Neuronal stem cell (in vitro differentiated cells): Measurements from ENCODE around the gene NAA60.

ENCODE experiments used
- DNase-seq: peaks from one replicate; pipeline ENCODE4 v3.0.0-alpha.2; 2013; ENCODE audit warnings: low spot score
- H2AFZ ChIP-seq: one replicate; pipeline ENCODE4 v1.6.1; 2013; ENCODE audit warnings: mild to moderate bottlenecking, low read length, inconsistent platforms
- H2AK5ac ChIP-seq: 2 replicates; pipeline ENCODE4 v1.6.1; 2013; ENCODE audit warnings: low read depth, mild to moderate bottlenecking, inconsistent platforms, low read length, moderate library complexity, mixed read lengths
- H2BK120ac ChIP-seq: 2 replicates; pipeline ENCODE4 v1.6.1; 2013; ENCODE audit warnings: low read depth, mild to moderate bottlenecking, inconsistent platforms, low read length, moderate library complexity, mixed read lengths
- H2BK12ac ChIP-seq: one replicate; pipeline ENCODE4 v1.6.1; 2013; ENCODE audit warnings: low read length, inconsistent platforms
- H2BK15ac ChIP-seq: 2 replicates; pipeline ENCODE4 v1.6.1; 2013; ENCODE audit warnings: mild to moderate bottlenecking, low read length, inconsistent platforms, mixed read lengths
- H2BK5ac ChIP-seq: one replicate; pipeline ENCODE4 v1.6.1; 2013; ENCODE audit warnings: inconsistent platforms, mild to moderate bottlenecking, low read length, moderate library complexity
- H3K14ac ChIP-seq: one replicate; pipeline ENCODE4 v1.6.1; 2013; ENCODE audit warnings: low read length, inconsistent platforms
- H3K18ac ChIP-seq: 2 replicates; pipeline ENCODE4 v1.6.1; 2013; ENCODE audit warnings: low read length, inconsistent platforms
- H3K23ac ChIP-seq: 2 replicates; pipeline ENCODE4 v1.6.1; 2013; ENCODE audit warnings: low read depth, mild to moderate bottlenecking, mixed read lengths, low read length, inconsistent platforms; ENCODE audit not compliant: poor library complexity
- H3K27ac ChIP-seq: replicated peaks from 3 replicates; pipeline ENCODE4 v1.5.1; 2013; ENCODE audit warnings: low read length, inconsistent platforms
- H3K27me3 ChIP-seq, 3 experiments: 2 replicates each; pipeline ENCODE4 v1.6.1; 2013; ENCODE audit warnings: low read length in 3 of 3, mild to moderate bottlenecking in 2 of 3, inconsistent platforms in 1 of 3, low read depth in 1 of 3, mixed read lengths in 1 of 3, moderate library complexity in 1 of 3; ENCODE audit not compliant: control insufficient read depth in 3 of 3, insufficient read depth in 3 of 3
- H3K36me3 ChIP-seq, 2 donors: replicated peaks in 1 of 2; 2 replicates each; pipeline ENCODE4 v1.6.1; 2013; ENCODE audit warnings: low read length in 2 of 2; ENCODE audit not compliant: control insufficient read depth in 2 of 2, insufficient read depth in 2 of 2
- H3K4ac ChIP-seq: 2 replicates; pipeline ENCODE4 v1.6.1; 2013; ENCODE audit warnings: inconsistent platforms, mild to moderate bottlenecking, low read length, moderate library complexity
- H3K4me1 ChIP-seq, 2 donors: 1 replicate in 1 of 2; 2 replicates in 1 of 2; pipeline ENCODE4 v1.6.1; 2013; ENCODE audit warnings: low read length in 2 of 2, low read depth in 1 of 2; ENCODE audit not compliant: control insufficient read depth in 2 of 2, insufficient read depth in 1 of 2
- H3K4me2 ChIP-seq: one replicate; pipeline ENCODE4 v1.6.1; 2013; ENCODE audit warnings: mild to moderate bottlenecking, low read length, inconsistent platforms; ENCODE audit not compliant: insufficient read depth, poor library complexity, severe bottlenecking
- H3K4me3 ChIP-seq, 2 donors: 2 replicates each; pipeline ENCODE4 v1.5.1; 2013; ENCODE audit warnings: low read length in 2 of 2, mild to moderate bottlenecking in 2 of 2, inconsistent platforms in 1 of 2, moderate library complexity in 1 of 2
- H3K79me1 ChIP-seq: one replicate; pipeline ENCODE4 v1.6.1; 2013; ENCODE audit warnings: low read depth, mild to moderate bottlenecking, inconsistent platforms, low read length, moderate library complexity
- H3K9ac ChIP-seq: one replicate; pipeline ENCODE4 v1.6.1; 2013; ENCODE audit warnings: mild to moderate bottlenecking, low read depth, low read length, inconsistent platforms; ENCODE audit not compliant: poor library complexity
- H3K9me3 ChIP-seq, 2 donors: replicated peaks in 1 of 2; 2 replicates each; pipeline versions ENCODE3 to v1.6.1; 2013; ENCODE audit warnings: low read length in 2 of 2, mild to moderate bottlenecking in 2 of 2, inconsistent platforms in 1 of 2, low read depth in 1 of 2, mixed read lengths in 1 of 2, moderate library complexity in 1 of 2; ENCODE audit not compliant: control insufficient read depth in 2 of 2, insufficient read depth in 1 of 2
- H4K8ac ChIP-seq: one replicate; pipeline ENCODE4 v1.6.1; 2013; ENCODE audit warnings: low read depth, mild to moderate bottlenecking, inconsistent platforms, low read length, moderate library complexity
- H4K91ac ChIP-seq: one replicate; pipeline ENCODE4 v1.6.1; 2013; ENCODE audit warnings: low read length, low read depth, mild to moderate bottlenecking, inconsistent platforms; ENCODE audit not compliant: poor library complexity
- WGBS, 2 donors: extraction: QIAGEN DNeasy Blood & Tissue Kit; methylation state at CpG; one replicate each; pipeline ENCODE4 v1.1.7; 2013; ENCODE audit warnings: missing lambda C conversion rate in 2 of 2, mixed read lengths in 1 of 2; ENCODE audit not compliant: insufficient read length in 2 of 2, insufficient replicate concordance in 1 of 2; ENCODE audit errors: extremely low coverage in 2 of 2; 5-methylcytosine and 5-hydroxymethylcytosine counted together

Gene NAA60

DNA sequence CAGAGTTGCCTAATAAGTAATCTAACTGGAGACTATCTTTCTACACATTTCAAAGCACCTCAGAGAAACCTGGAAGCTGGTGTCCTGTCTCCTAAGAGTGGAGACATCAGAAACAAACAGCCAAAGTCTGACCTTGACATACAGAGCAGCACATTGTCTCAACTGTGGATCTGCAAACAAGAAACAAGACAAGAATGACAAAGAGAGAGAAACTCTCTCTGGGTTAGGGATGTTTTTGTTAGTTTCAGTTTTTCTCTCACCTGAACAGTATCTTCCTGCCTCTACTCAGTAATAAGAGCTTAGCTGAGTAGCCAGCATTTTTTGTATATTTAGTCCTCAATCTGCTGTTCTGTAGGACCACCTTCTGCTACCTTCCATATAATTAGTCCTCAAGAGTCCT is 9.1 kb upstream of the NAA60 start:
- no peak overlapping the region for H2BK5ac ChIP-seq
- H3K4me3 ChIP-seq = no peak overlapping the region
- no peak overlapping the region for H2BK120ac ChIP-seq
- no peak for DNase-seq
- no peaks in the 10 kb centered on the region for H3K79me1 ChIP-seq
- H3K9ac ChIP-seq = no peak overlapping the region
- H3K23ac ChIP-seq = no peak overlapping the region
- peaks cover 0 to 5% of the 10 kb centered on the region in 2 donors for H3K9me3 ChIP-seq
- H3K18ac ChIP-seq = no peak overlapping the region
- no peaks in the 10 kb centered on the region for H3K4me1 ChIP-seq
- H2BK15ac ChIP-seq = no peak overlapping the region
- H3K14ac ChIP-seq = no peak overlapping the region
- no peak overlapping the region for H4K91ac ChIP-seq
- H3K4me2 ChIP-seq = no peak overlapping the region
- H3K36me3 ChIP-seq = peaks cover 0 to 30% of the 10 kb centered on the region in 2 donors
- no peaks in the 10 kb centered on the region for H3K27me3 ChIP-seq
- H2BK12ac ChIP-seq = no peak overlapping the region
- no peak overlapping the region for H3K4ac ChIP-seq
- H4K8ac ChIP-seq = no peak overlapping the region
- no peak overlapping the region for H2AK5ac ChIP-seq
- no peak overlapping the region for H2AFZ ChIP-seq
- H3K27ac ChIP-seq = no peak overlapping the region

DNA sequence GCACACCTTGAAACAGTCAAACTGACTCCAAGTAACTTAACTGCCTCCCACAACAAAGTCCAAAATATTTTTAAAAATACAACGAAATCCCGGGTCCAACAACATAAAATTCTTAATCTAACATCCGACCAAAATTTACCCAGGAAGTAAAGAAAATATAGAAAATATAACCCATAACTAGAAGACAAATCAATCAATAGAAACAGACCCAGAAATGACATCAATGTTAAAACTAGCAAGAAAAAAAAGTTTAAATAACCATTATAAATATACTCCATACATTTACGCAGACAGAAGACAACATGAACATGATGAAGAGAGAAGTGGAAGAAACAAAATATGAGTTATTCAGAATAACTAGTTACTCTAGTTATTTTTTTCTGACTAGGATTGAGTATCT is 3.8 kb upstream of the NAA60 start:
- Histone ChIP-seq H3K4me1 (peaks cover 0 to 2% of the 10 kb centered on the region in 2 donors), H3K23ac (no peak overlapping the region), H3K27ac (no peak overlapping the region), H3K14ac (no peak overlapping the region), H2AFZ (no peak overlapping the region), H2BK5ac (no peak overlapping the region), H3K4me2 (no peak overlapping the region), H4K91ac (no peak overlapping the region), H3K4me3 (no peak overlapping the region), H3K9me3 (peaks cover 0 to 6% of the 10 kb centered on the region in 2 donors), H4K8ac (no peak overlapping the region), H2BK120ac (no peak overlapping the region), H2BK15ac (no peak overlapping the region), H3K36me3 (peaks cover 4 to 41% of the 10 kb centered on the region in 2 donors), H3K27me3 (no peaks in the 10 kb centered on the region), H3K79me1 (no peaks in the 10 kb centered on the region), H3K9ac (no peak overlapping the region), H2AK5ac (no peak overlapping the region), H3K18ac (no peak overlapping the region), H3K4ac (no peak overlapping the region), H2BK12ac (no peak overlapping the region)
- WGBS, 2 donors = 100% methylated on average over 3 of the region's 4 CpGs; no CpG with 5 or more reads in 1 of the 2 donors
- no peak for DNase-seq

DNA sequence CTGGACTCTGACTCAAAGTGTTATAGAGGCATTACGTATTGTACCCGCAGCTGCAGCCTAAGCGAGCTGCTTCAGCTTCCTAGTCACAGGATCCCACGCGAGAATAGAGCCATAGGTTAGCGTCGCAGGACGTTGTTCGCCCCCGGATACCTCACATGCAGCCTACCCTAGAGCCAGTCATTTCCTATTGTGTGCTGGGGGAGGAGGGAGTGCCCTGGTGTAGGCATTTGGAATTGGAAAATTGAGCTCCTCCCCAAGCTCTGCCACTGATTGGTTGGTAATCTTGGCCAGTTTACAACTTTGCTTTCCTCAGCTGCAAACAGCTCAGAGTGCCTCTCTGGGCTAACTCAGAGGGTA is 530 bp downstream of the NAA60 start:
- H2BK120ac ChIP-seq = no peak overlapping the region
- H3K79me1 ChIP-seq = no peaks in the 10 kb centered on the region
- H3K18ac ChIP-seq = no peak overlapping the region
- peak overlapping the region; percentile 2 for H3K14ac ChIP-seq
- no peak overlapping the region for H2AK5ac ChIP-seq
- H3K27me3 ChIP-seq = no peaks in the 10 kb centered on the region
- peak overlapping the region; percentile 60 to 77 for H3K4me3 ChIP-seq
- no peak overlapping the region for H3K4ac ChIP-seq
- H3K9ac ChIP-seq = peak overlapping the region; percentile 71
- DNase-seq = no peak
- H3K36me3 ChIP-seq = peaks cover 6 to 40% of the 10 kb centered on the region in 2 donors
- H3K4me2 ChIP-seq = peak overlapping the region; percentile 35
- no peak overlapping the region for H2BK5ac ChIP-seq
- H2BK15ac ChIP-seq = no peak overlapping the region
- peaks cover 0 to 2% of the 10 kb centered on the region in 2 donors for H3K4me1 ChIP-seq
- no CpG with 5 or more reads among the region's 10 CpGs for WGBS, 2 donors
- H2AFZ ChIP-seq = peak overlapping the region; percentile 77
- no peak overlapping the region for H4K91ac ChIP-seq
- no peak overlapping the region for H3K23ac ChIP-seq
- H4K8ac ChIP-seq = no peak overlapping the region
- H3K27ac ChIP-seq = no peak overlapping the region
- peaks cover 0 to 6% of the 10 kb centered on the region in 2 donors for H3K9me3 ChIP-seq
- no peak overlapping the region for H2BK12ac ChIP-seq

DNA sequence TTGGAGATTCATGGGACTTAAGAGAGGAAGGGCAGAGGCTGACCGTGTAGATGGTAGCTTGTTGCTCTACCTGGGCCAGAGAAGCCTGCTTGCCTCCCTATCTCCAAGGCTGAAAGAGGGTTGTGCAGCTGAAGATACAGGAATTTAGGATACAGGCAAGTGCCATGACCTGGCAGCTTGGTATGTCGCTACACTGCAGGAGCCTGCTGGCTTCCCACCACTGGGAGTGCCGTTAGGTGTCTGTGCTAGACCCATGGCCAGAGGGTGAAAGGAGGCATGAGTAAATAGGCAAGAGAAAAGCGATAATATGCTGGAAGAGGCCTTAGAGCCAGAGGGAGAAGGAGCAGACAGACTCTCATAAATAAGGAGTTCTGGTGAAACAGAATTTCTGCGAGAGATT is 10.6 kb downstream of the NAA60 start:
- peaks cover 0 to 20% of the 10 kb centered on the region in 2 donors for H3K36me3 ChIP-seq
- no CpG with 5 or more reads among the region's 5 CpGs for WGBS, 2 donors
- no peak overlapping the region for H3K4me2 ChIP-seq
- H3K79me1 ChIP-seq = no peaks in the 10 kb centered on the region
- peaks cover 4 to 10% of the 10 kb centered on the region in 2 donors for H3K4me1 ChIP-seq
- H2BK120ac ChIP-seq = no peak overlapping the region
- H2AFZ ChIP-seq = no peak overlapping the region
- DNase-seq = no peak
- no peak overlapping the region for H4K8ac ChIP-seq
- H3K27ac ChIP-seq = no peak overlapping the region
- no peak overlapping the region for H4K91ac ChIP-seq
- no peaks in the 10 kb centered on the region for H3K9me3 ChIP-seq
- H3K4me3 ChIP-seq = no peak overlapping the region
- H3K14ac ChIP-seq = no peak overlapping the region
- H3K18ac ChIP-seq = no peak overlapping the region
- H3K9ac ChIP-seq = no peak overlapping the region
- H2BK5ac ChIP-seq = no peak overlapping the region
- H2AK5ac ChIP-seq = no peak overlapping the region
- no peak overlapping the region for H3K23ac ChIP-seq
- no peaks in the 10 kb centered on the region for H3K27me3 ChIP-seq
- no peak overlapping the region for H2BK15ac ChIP-seq
- no peak overlapping the region for H3K4ac ChIP-seq
- no peak overlapping the region for H2BK12ac ChIP-seq
